ENCODE results near the gene KIAA1549.

Gene KIAA1549

DNA sequence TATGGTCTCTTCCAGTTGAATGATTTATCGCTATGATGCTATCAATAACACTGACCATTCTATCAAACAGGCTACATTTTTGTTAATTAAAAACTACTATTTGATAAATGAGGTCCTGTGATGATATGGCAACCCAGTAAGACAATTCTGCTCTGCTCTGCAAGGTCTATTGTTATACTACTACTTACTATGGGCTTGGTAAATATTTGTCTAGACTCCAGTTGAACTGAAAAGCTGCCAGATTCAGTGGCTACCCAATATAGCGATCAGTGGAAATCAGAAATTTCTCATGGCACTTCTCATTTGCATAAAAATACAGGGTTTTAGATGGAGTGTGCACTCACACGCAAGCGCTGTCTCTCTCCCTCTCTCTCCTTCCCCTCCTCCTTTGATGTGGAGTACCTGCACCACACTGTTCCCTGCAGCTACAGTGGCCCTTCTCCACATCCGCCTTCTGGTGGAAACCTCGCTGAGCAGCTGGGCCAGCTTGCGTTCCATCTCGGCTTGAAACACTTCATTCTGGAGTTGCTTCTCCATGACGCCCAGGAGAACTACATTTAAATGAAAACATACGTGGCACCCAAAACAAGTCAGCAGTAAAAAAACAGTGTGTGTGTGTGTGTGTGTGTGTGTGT, 77.9 kb downstream of the KIAA1549 start:
- H3K4me3 ChIP-seq (ENCODE audit: low read depth, low read length), result no peak overlapping the region
- DNase-seq (ENCODE audit: low read depth), result no peak
- TF ChIP-seq, protein P1, sequence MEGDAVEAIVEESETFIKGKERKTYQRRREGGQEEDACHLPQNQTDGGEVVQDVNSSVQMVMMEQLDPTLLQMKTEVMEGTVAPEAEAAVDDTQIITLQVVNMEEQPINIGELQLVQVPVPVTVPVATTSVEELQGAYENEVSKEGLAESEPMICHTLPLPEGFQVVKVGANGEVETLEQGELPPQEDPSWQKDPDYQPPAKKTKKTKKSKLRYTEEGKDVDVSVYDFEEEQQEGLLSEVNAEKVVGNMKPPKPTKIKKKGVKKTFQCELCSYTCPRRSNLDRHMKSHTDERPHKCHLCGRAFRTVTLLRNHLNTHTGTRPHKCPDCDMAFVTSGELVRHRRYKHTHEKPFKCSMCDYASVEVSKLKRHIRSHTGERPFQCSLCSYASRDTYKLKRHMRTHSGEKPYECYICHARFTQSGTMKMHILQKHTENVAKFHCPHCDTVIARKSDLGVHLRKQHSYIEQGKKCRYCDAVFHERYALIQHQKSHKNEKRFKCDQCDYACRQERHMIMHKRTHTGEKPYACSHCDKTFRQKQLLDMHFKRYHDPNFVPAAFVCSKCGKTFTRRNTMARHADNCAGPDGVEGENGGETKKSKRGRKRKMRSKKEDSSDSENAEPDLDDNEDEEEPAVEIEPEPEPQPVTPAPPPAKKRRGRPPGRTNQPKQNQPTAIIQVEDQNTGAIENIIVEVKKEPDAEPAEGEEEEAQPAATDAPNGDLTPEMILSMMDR (conservative IDR thresholded peaks at IDR 0.05; ENCODE audit: low read depth, low read length), result no peak

DNA sequence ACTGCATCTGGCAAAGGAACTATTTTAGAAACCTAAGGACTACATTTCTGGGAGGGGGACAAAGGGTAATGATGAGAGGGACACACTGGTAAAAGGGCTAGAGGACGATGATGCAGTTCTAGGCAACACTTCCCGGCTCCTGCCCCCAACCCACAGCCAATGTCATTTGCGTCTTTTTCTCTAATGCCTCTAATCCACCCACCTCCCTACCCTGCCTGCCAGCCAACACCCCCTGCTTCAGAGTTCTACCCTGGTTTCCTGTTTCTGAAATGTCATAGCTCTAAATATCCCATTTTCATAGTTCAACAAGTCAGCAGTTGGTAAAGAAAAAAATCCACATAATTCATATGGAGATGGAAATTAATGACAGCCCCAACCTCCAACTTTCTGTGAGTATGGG, 79.0 kb downstream of the KIAA1549 start:
- no peak for DNase-seq (ENCODE audit: low read depth)
- no peak overlapping the region for H3K4me3 ChIP-seq (ENCODE audit: low read depth, low read length)
- TF ChIP-seq, protein P1 (conservative IDR thresholded peaks at IDR 0.05; ENCODE audit: low read depth, low read length), result no peak

DNA sequence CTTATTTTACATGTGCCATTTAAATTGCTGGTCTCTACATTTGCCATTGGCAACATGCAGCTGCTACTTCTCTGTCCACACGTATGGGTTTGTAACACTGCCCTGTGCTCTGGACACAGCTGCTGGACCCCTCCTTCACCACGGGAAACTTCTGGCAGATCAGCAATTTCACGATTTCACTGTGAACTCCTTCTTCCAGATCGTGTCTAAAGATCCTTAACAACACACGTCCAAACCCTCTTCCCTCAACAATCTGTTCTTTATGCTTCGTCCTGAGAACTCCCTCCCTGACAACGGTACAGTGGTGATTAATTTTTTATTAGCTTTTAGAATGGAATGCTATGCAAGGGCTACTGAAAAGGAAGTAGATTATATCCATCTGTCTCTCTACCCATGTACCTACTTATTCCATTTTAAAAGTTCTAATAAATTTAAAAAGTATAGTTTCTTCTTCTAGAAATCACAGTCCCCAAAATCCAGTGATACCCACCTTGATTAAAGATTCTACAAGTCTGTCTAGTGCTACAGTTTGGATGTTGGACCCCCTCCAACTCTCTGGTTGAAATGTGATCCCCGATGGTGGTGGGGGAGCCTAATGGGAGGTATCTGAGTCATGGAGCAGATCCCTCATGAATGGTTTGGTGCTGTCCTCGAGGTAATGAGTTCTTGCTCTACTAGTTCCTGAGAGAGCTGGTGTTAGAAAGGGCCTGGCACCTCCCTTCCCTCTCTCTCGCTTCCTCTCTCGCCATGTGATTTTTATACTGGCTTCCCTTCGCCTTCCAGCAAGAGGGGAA, 81.0 kb downstream of the KIAA1549 start:
- no peak overlapping the region for H3K4me3 ChIP-seq (ENCODE audit: low read depth, low read length)
- TF ChIP-seq, protein P1 (conservative IDR thresholded peaks at IDR 0.05; ENCODE audit: low read depth, low read length), result no peak
- DNase-seq (ENCODE audit: low read depth), result peak; percentile 52

DNA sequence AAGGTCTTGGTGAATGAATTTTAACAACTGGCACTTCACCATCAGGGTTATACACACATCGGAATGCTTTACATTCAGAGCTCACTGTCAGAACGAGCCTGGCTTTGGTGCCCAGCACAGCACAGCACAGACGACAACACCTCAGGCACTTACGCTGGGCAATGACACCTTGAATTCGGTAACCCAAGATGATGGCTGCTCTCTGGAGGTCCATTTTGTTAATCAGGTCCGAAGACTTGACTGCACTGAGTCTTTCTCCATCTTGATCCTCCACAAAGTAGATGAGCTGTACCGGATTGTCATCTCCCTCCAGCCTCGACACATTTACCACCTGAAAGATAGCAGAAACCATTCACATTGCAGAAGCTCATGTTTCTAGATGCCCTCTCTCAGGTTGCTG, 82.4 kb downstream of the KIAA1549 start:
- TF ChIP-seq, protein P1 (conservative IDR thresholded peaks at IDR 0.05; ENCODE audit: low read depth, low read length), result no peak
- DNase-seq (ENCODE audit: low read depth), result no peak
- no peak overlapping the region for H3K4me3 ChIP-seq (ENCODE audit: low read depth, low read length)

DNA sequence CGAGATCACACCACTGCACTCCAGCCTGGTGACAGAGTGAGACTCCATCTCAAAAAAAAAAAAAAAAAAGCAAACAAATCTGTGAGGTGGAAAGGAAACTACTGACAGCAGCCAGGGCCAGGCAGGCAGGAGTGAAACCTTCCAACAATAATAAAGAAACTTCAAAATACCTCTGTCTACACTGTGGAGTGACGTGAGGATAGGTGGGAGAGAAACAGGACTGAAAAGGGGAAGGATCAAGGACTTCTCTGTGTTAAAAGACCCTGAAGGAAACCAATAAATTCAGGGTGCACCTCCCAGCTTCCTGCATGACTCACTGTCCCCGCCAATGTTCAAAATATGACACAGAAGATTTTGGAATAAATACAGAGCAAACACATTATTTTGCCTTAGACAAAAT, 82.9 kb downstream of the KIAA1549 start:
- H3K4me3 ChIP-seq (ENCODE audit: low read depth, low read length), result no peak overlapping the region
- peak; percentile 14 for DNase-seq (ENCODE audit: low read depth)
- TF ChIP-seq, protein P1 (conservative IDR thresholded peaks at IDR 0.05; ENCODE audit: low read depth, low read length), result no peak

DNA sequence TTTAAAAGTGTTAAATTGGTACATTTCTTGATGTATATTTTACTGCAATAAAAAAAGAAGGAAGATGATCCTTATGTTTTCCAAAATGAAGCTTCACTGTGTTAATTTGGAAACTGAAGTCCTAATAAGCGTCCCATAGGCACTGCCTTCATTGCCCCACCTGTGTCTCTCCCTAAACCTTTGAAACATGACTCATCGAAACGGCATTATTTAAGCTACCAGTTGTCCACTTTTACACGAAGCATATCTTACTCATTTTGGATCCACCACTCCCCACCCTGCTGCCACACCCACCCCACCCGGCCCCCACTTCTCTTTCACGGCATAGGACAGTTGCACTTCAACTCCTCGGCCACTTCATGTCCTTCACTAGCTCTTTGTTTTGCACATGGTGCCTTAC, 85.5 kb downstream of the KIAA1549 start:
- DNase-seq (ENCODE audit: low read depth), result no peak
- H3K4me3 ChIP-seq (ENCODE audit: low read depth, low read length), result no peak overlapping the region
- TF ChIP-seq, protein P1 (conservative IDR thresholded peaks at IDR 0.05; ENCODE audit: low read depth, low read length), result no peak

Data from choroid plexus epithelial cell (primary cell).